TTC549 (cell line): ENCODE data around the gene SNX2.

Source experiments
- FAIRE-seq: peaks from 2 replicates; lab custom pipeline; 2012; peaks lifted over from hg19 to GRCh38; lab: Jason Lieb, UNC

SNX2 gene

DNA sequence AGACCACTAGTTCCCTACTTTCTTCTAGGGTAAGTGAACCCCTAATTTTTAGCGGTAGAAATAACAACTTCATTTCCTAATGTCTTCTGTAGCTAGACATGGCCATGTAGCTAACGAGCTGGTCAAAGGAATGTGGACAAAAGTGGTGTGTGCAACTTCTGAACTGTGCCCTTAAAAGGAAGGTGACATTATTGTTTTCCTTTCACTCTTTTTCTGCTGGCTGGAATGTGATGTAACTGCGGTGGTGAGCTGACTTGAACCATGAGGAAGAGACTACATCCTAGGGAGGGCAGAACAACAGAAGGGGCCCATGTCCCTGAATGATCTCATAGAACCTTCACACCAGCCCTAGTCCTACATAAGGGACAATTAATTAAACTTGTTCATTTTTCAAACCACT is 1.3 kb upstream of the SNX2 start:
- no peak for FAIRE-seq

GRCh38 chr5:122774519-122774860 is 390 bp upstream of the SNX2 start:
- FAIRE-seq, result no peak

- FAIRE-seq, result no peak
Observed at GRCh38 chr5:122775550-122776542, 966 bp downstream of the SNX2 start.

- FAIRE-seq, result no peak
Observed at GRCh38 chr5:122778157-122778556, 3.3 kb downstream of the SNX2 start.

DNA sequence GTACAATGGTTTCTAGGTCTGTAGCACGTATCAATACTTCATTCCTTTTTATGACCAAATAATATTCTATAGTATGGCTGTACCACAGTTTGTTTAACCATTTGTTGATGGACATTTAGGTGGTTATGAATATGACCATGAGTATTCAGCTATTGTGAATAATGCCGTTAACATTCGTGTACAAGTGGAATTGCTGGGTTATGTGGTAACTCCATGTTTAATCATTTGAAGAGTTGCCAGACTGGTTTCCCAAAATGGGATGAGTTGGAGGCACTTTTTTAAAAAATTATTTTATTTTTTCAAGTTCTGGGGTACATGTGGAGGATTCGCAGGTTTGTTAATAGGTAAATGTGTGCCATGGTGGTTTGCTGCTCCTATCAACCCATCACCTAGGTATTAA is 4.6 kb downstream of the SNX2 start:
- FAIRE-seq, result no peak

- no peak for FAIRE-seq
Observed at GRCh38 chr5:122780296-122780695, 5.4 kb downstream of the SNX2 start.

- no peak for FAIRE-seq
Observed at GRCh38 chr5:122781465-122781864, 6.6 kb downstream of the SNX2 start.

DNA sequence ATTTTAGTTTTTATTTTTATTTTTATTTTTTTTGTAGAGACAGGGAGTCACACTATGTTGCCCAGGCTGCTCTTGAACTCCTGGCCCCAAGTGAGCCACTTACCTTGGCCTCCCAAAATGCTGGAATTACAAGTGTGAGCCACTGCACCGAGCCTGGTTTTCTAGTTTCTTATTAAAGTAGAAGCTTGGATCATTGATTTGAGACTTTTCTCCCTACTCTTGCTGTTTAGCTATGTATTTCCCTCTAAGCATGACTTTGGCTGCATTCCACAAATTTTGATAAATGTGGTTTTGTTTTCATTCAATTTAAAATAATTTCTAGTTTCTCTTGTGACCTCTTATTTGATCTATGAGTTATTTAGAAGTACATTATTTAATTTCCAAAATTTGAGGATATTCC is 10.4 kb downstream of the SNX2 start:
- FAIRE-seq, result no peak

- FAIRE-seq, result no peak
Observed at GRCh38 chr5:122788371-122788770, 13.5 kb downstream of the SNX2 start.

GRCh38 chr5:122788996-122789395 is 14.1 kb downstream of the SNX2 start:
- FAIRE-seq, result no peak

DNA sequence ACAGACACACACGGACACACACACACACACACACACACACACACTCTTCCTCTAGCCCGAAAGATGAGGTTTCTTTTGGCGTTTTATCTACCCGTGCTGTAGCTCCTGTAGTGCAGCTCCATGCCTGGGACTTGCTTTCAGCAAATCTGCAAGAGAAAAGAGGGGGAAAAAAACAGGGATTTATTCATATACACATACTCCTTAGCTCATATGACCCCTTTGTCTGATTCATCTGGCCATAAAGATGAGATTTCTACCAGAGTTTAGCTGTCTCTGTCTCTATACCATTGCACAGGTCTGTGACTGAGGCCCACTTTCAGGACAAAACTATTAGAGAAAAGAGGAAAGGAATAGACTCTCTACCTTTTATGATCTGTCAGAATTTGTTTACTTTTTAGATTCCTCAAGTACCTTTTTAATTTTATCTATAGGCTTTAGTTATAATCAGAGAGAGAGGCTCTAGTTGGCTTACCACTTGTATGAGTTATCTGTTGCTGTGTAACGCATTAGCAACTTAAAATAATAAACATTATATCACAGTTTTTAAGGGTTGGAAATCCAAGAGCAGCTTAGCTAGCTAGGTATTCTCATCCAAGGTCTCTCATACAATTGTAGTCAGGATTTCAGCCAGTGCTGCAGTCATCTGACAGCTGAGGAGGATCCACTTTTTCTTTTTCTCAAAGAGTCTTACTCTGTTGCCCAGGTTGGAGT is 14.7 kb downstream of the SNX2 start:
- no peak for FAIRE-seq

DNA sequence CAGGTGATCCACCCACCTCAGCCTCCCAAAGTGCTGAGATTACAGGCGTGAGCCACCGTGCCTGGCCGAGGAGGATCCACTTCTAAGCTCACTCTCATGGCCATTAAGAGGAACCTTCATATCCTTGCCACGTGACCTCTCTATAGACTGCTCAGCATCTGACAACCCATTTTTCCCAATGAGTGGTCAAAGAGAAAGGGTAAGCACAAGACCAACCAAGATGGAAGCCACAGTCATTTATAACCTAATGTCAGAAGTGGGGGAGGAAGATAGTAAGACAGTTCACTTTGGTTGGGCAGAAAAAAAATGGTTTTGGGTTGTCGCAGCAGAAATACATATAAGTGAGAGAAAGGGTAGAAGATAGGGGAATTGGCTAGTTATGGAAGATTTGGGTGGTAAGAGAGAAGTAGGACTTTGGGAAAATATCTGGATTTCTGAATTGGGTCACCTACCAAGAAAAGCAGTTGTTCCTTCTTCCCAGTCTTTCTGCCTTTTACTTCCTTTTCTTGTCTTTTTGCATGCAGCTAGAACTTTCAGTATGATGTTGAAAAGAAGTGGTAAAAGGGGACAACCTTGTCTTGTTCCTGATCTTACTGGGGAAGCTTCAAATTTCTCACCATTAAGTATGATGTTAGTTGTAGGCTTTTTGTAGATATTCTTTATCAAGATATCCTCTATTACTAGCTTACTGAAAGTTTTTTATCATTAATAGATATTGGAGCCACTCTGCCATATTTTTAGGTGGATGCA is 15.6 kb downstream of the SNX2 start:
- no peak for FAIRE-seq

- FAIRE-seq, result no peak
Observed at GRCh38 chr5:122805481-122805880, 30.6 kb downstream of the SNX2 start.

DNA sequence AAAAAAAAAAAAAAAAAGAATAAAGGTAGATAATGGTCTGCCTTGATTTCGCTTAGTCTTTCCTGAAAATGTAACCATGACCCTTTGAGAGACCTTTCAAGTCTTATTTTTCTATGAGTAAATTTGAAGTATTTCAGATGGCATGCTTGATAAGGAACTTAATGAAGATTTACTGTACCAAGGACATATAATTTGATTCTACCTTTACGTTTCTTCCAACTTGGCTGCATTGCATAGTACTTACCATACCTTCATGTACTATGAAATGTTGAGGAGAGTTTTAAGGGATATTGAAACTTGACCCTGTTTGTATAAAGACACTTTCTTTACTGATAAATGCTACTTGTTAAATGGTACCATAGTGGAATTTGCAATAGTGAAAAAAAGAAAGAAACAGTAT is 35.5 kb downstream of the SNX2 start:
- no peak for FAIRE-seq

GRCh38 chr5:122815218-122815767 is 40.4 kb downstream of the SNX2 start:
- no peak for FAIRE-seq

DNA sequence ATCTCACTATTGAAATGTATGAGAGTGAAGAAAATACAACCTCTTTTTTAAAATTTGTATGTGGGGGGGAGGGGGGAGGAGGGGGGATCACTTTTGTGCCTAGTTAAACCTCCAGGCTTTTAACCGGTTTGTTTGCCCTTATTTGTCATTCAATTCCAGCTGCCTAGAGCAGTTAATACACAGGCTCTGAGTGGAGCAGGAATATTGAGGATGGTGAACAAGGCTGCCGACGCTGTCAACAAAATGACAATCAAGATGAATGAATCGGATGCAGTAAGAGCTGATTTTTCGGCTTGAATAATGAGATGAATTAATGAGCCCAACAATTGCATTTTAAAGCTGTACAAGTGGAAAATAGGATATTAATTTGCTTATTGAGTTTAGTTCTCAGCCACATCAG is 41.9 kb downstream of the SNX2 start:
- no peak for FAIRE-seq

- FAIRE-seq, result no peak
Observed at GRCh38 chr5:122831984-122832383, 57.1 kb downstream of the SNX2 start.

DNA sequence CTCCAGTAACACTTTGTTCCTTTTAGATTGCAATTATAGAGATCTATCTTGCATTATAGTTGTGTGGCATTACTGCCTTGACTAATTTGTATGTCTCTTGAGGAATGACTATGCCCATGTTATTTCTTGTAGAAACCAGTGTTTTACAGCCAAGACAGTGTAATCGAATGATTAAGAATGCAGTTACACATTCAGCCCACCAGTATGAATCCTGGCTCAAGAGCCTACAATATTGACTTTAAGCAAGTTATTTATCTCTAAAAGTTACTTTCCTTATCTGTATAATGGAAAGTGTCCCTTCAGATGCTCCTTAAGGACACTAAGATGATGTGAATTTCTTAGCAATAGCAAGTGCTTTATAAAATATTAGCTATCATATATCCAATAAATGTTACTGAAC is 60.8 kb downstream of the SNX2 start:
- no peak for FAIRE-seq

GRCh38 chr5:122836947-122837346 is 62.1 kb downstream of the SNX2 start:
- FAIRE-seq, result no peak

DNA sequence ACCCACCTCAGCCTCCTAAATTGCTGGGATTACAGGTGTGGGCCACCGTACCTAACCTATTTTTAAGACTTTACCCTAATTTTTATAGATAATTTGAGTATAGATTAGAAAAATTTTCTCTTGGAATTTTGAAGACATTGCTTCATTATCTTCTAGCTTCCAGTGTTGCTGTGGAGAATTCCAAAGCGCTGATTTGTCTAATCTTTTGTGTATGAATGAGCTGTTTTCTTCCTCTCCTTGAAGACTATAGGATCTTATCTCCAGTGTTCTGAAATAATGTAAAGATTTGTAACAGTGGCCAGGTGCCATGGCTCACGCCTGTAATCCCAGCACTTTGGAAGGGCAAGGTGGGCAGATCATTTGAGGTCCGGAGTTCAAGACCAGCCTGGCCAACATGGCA is 64.9 kb downstream of the SNX2 start:
- FAIRE-seq, result no peak

- no peak for FAIRE-seq
Observed at GRCh38 chr5:122842016-122842580, 67.2 kb downstream of the SNX2 start.
